Gastroesophageal sphincter (tissue), 3 donors: ENCODE data around the gene SLC39A11.

Experiments used
- POLR2A ChIP-seq, 2 donors: fragments of 450-650 bp; IDR thresholded peaks; one replicate each; pipeline ENCODE4 v1.6.1; 2017; ENCODE audit warnings: antibody characterized with exemption in 2 of 2, mild to moderate bottlenecking in 2 of 2, moderate library complexity in 1 of 2
- POLR2AphosphoS5 ChIP-seq: sonication (generic); formaldehyde crosslinking; IDR thresholded peaks from one replicate; pipeline ENCODE4 v1.6.1; 2017; ENCODE audit warnings: antibody characterized with exemption
- TF ChIP-seq, protein P1 (sequence below), 4 experiments: fragments of 200-600 bp in 2 of 4; fragments of 450-650 bp in 2 of 4; sonication (generic) in 1 of 4; IDR thresholded peaks; one replicate each; pipeline ENCODE4 v1.5.1; 2017 to 2019; ENCODE audit warnings: antibody characterized with exemption in 4 of 4, mild to moderate bottlenecking in 2 of 4, moderate library complexity in 2 of 4

- TF ChIP-seq, protein P1, sequence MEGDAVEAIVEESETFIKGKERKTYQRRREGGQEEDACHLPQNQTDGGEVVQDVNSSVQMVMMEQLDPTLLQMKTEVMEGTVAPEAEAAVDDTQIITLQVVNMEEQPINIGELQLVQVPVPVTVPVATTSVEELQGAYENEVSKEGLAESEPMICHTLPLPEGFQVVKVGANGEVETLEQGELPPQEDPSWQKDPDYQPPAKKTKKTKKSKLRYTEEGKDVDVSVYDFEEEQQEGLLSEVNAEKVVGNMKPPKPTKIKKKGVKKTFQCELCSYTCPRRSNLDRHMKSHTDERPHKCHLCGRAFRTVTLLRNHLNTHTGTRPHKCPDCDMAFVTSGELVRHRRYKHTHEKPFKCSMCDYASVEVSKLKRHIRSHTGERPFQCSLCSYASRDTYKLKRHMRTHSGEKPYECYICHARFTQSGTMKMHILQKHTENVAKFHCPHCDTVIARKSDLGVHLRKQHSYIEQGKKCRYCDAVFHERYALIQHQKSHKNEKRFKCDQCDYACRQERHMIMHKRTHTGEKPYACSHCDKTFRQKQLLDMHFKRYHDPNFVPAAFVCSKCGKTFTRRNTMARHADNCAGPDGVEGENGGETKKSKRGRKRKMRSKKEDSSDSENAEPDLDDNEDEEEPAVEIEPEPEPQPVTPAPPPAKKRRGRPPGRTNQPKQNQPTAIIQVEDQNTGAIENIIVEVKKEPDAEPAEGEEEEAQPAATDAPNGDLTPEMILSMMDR (IDR thresholded peaks at IDR 0.05) = no peak
- no peak for TF ChIP-seq POLR2AphosphoS5
- no peak for TF ChIP-seq POLR2A (IDR thresholded peaks at IDR 0.05)
These were observed 491.6 kb downstream of the SLC39A11 start for GRCh38 chr17:72600934-72601333.
